Muscle layer of colon (tissue), 2 donors: Measurements from ENCODE around the gene NEMP2.

Source experiments
- H3K27ac ChIP-seq: one replicate; pipeline ENCODE4 v1.7.0; 2013; ENCODE audit warnings: low read depth, mild to moderate bottlenecking, low read length, moderate library complexity
- H3K27me3 ChIP-seq, 2 donors: one replicate each; pipeline ENCODE4 v1.7.0; 2013; ENCODE audit warnings: low read length in 2 of 2, mild to moderate bottlenecking in 2 of 2; ENCODE audit not compliant: insufficient read depth in 2 of 2, control insufficient read depth in 1 of 2
- H3K36me3 ChIP-seq: one replicate; pipeline ENCODE4 v1.7.0; 2013; ENCODE audit warnings: mild to moderate bottlenecking, low read length; ENCODE audit not compliant: insufficient read depth
- H3K4me1 ChIP-seq: one replicate; pipeline ENCODE4 v1.7.0; 2013; ENCODE audit warnings: mild to moderate bottlenecking, low read length; ENCODE audit not compliant: insufficient read depth
- H3K4me3 ChIP-seq, 2 donors: one replicate each; pipeline ENCODE4 v1.7.0; 2013; ENCODE audit warnings: low read length in 2 of 2, low read depth in 1 of 2, mild to moderate bottlenecking in 1 of 2, moderate library complexity in 1 of 2
- H3K9ac ChIP-seq: one replicate; pipeline ENCODE4 v1.7.0; 2013; ENCODE audit warnings: low read length
- H3K9me3 ChIP-seq: one replicate; pipeline ENCODE4 v1.7.0; 2013; ENCODE audit warnings: mild to moderate bottlenecking, low read length
- donor health status: abdominal sarcoma.
- donor health status: Adenocarcinoma of cecum.

NEMP2 gene

GRCh38 chr2:190533175-190533967, 1.2 kb downstream of the NEMP2 start:
- Histone ChIP-seq H3K9ac (peak overlapping the region; percentile 100), H3K4me1 (peaks cover 11% of the 10 kb centered on the region), H3K9me3 (no peaks in the 10 kb centered on the region), H3K36me3 (no peaks in the 10 kb centered on the region), H3K27me3 (no peaks in the 10 kb centered on the region), H3K27ac (peak overlapping the region; percentile 87), H3K4me3 (peak overlapping the region; percentile 91 to 94)

DNA sequence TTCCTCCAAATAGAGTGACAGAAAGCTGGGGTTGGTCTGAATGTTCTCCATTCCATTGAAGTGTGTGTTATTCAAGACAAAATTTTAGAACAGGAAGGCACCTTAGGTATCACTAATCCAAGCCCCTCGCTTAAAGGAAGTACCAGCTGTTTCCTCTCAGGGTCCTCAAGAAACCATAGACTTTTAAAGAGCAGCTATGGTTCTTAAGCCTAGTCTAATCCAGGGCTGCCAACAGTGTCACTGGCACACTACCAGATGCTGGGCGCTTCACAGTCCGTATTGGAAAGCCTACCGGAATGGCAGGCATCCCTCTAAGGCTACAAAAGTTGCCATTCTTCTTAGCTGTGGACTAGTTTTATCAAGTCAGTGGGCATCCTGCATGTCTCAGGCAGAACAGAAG, 1.9 kb downstream of the NEMP2 start:
- Histone ChIP-seq H3K27ac (no peak overlapping the region), H3K4me3 (no peak overlapping the region), H3K9ac (no peak overlapping the region), H3K27me3 (no peaks in the 10 kb centered on the region), H3K9me3 (no peaks in the 10 kb centered on the region), H3K4me1 (peaks cover 11% of the 10 kb centered on the region), H3K36me3 (no peaks in the 10 kb centered on the region)

DNA sequence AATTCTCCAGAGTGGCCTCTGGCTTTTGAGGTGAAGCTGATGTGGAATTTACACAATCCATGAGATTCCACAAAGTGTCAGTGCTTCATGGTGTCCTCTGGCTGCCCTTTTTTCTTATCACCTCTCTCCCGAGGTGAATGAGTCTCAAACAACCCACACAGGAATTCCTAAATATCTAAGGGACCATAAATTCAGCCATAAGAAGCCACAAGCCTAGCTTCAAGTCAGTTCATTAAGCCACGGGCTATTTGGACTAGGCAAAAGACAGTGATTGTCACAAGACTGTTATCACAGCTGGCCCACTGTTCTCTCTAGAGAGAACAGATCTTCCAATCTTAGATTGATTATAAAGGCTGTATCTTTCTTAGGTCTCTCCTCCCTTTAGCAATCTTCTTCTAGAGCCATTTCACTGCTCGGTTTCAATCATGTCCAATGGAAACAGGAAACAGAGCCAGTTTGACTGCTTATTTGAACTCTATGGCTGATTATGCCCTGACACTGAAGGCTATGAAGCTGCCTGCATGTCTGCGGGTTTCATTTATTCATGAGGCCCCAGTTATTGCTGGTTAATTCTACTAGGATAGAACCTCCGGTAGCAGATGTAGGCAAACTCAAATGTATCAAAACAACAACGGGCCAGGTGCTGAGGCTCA, 4.1 kb downstream of the NEMP2 start:
- H3K9me3 ChIP-seq: no peaks in the 10 kb centered on the region
- H3K4me3 ChIP-seq: no peak overlapping the region
- H3K36me3 ChIP-seq: no peaks in the 10 kb centered on the region
- H3K27me3 ChIP-seq: no peaks in the 10 kb centered on the region
- no peak overlapping the region for H3K27ac ChIP-seq
- H3K4me1 ChIP-seq: peaks cover 11% of the 10 kb centered on the region
- H3K9ac ChIP-seq: no peak overlapping the region

GRCh38 chr2:190529486-190530247, 4.9 kb downstream of the NEMP2 start:
- H3K27ac ChIP-seq: no peak overlapping the region
- H3K9me3 ChIP-seq: no peaks in the 10 kb centered on the region
- H3K9ac ChIP-seq: no peak overlapping the region
- no peak overlapping the region for H3K4me3 ChIP-seq
- H3K4me1 ChIP-seq: peaks cover 11% of the 10 kb centered on the region
- H3K27me3 ChIP-seq: no peaks in the 10 kb centered on the region
- no peaks in the 10 kb centered on the region for H3K36me3 ChIP-seq

GRCh38 chr2:190528521-190529001, 6.0 kb downstream of the NEMP2 start:
- Histone ChIP-seq H3K4me3 (no peak overlapping the region), H3K4me1 (peaks cover 8% of the 10 kb centered on the region), H3K27me3 (no peaks in the 10 kb centered on the region), H3K27ac (no peak overlapping the region), H3K9me3 (no peaks in the 10 kb centered on the region), H3K36me3 (no peaks in the 10 kb centered on the region), H3K9ac (no peak overlapping the region)

GRCh38 chr2:190527918-190528317, 6.6 kb downstream of the NEMP2 start:
- H3K9ac ChIP-seq: no peak overlapping the region
- peaks cover 2% of the 10 kb centered on the region for H3K4me1 ChIP-seq
- no peaks in the 10 kb centered on the region for H3K36me3 ChIP-seq
- no peak overlapping the region for H3K4me3 ChIP-seq
- no peaks in the 10 kb centered on the region for H3K27me3 ChIP-seq
- H3K9me3 ChIP-seq: no peaks in the 10 kb centered on the region
- no peak overlapping the region for H3K27ac ChIP-seq

DNA sequence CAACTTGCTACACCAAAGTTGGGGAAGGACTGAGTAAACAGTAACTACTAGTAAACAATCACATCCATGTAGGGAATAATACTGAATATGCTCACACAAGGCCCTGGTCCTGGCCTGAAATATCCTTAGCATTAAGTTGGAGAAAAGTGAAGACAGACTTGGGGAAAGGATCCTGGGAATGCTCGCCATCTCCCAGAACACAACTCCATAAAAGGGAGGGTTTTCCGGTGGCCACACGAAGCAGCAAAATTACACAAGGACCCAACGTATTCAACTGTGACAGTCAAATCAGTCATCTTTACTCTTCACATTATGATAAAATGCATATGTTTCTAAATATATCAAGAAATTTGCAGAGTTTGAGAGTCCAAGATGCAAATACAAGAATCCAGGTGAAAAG, 7.3 kb downstream of the NEMP2 start:
- Histone ChIP-seq H3K27me3 (no peaks in the 10 kb centered on the region), H3K4me3 (no peak overlapping the region), H3K9ac (no peak overlapping the region), H3K27ac (no peak overlapping the region), H3K9me3 (no peaks in the 10 kb centered on the region), H3K4me1 (no peaks in the 10 kb centered on the region), H3K36me3 (no peaks in the 10 kb centered on the region)

GRCh38 chr2:190526105-190526750, 8.3 kb downstream of the NEMP2 start:
- Histone ChIP-seq H3K4me3 (no peak overlapping the region), H3K9ac (no peak overlapping the region), H3K27me3 (no peaks in the 10 kb centered on the region), H3K27ac (no peak overlapping the region), H3K9me3 (no peaks in the 10 kb centered on the region), H3K36me3 (no peaks in the 10 kb centered on the region), H3K4me1 (no peaks in the 10 kb centered on the region)

GRCh38 chr2:190524928-190525327, 9.6 kb downstream of the NEMP2 start:
- H3K9ac ChIP-seq: no peak overlapping the region
- H3K27ac ChIP-seq: no peak overlapping the region

GRCh38 chr2:190519975-190520767, 14.4 kb downstream of the NEMP2 start:
- Histone ChIP-seq H3K9ac (no peak overlapping the region), H3K4me3 (no peak overlapping the region), H3K36me3 (no peaks in the 10 kb centered on the region), H3K27me3 (no peaks in the 10 kb centered on the region), H3K27ac (no peak overlapping the region), H3K4me1 (peaks cover 6% of the 10 kb centered on the region), H3K9me3 (no peaks in the 10 kb centered on the region)

More at GRCh38 chr2:190524928-190525327, 9.6 kb downstream of the NEMP2 start:
- peaks cover under 1% of the 10 kb centered on the region for H3K4me1 ChIP-seq
- H3K27me3 ChIP-seq: no peaks in the 10 kb centered on the region
- H3K36me3 ChIP-seq: no peaks in the 10 kb centered on the region
- H3K4me3 ChIP-seq: no peak overlapping the region
- H3K9me3 ChIP-seq: no peaks in the 10 kb centered on the region
